A549 (cell line): ENCODE data around the gene DDIAS. TPM values are rescaled to one million over a fixed set of nuclear protein-coding genes. Genes with fewer than 3 reads are reported as not detected.
A peak's percentile ranks its signal among the peaks of the same experiment; 100 is the strongest.

Source experiments
- ATAC-seq, 2 experiments: fragments of 200-7000 bp in 1 of 2; fragments of >200 bp in 1 of 2; cut with Nextera tagmentation in 1 of 2; cut with Tn5 transposase in 1 of 2; 3 replicates each; pipeline versions ENCODE4 v1.8.0 to v1.9.1; 2018 to 2020; ENCODE audit warnings: mild to moderate bottlenecking in 1 of 2, moderate library complexity in 1 of 2
- CTCF ChIA-PET: fragments of 300-600 bp; sonication (Branson Sonifier 250); formaldehyde crosslinking; extraction: SDS; loops from one replicate; lab custom pipeline; 2021; ENCODE audit warnings: antibody characterized with exemption, inconsistent platforms; lab: Yijun Ruan, JAX
- POLR2A ChIA-PET: fragments of 350-600 bp; formaldehyde crosslinking; extraction: SDS; loops from one replicate; lab custom pipeline; 2021; ENCODE audit warnings: antibody characterized with exemption, inconsistent platforms; lab: Yijun Ruan, JAX
- DNase-seq, 2 experiments: peaks; one replicate each; pipeline versions ENCODE4 v3.0.0 to v3.0.0-alpha.2; 2011 to 2016; ENCODE audit warnings: low read depth in 1 of 2, low spot score in 1 of 2
- FAIRE-seq: peaks from 2 replicates; lab custom pipeline; 2011; peaks lifted over from hg19 to GRCh38; lab: Jason Lieb, UNC
- H3K27ac ChIP-seq, 2 experiments: fragments of >200 bp; sonication (Bioruptor Twin); formaldehyde crosslinking; 3 replicates each; pipeline ENCODE4 v1.5.1; 2016 to 2017
- H3K4me1 ChIP-seq: fragments of >200 bp; sonication (Bioruptor Twin); formaldehyde crosslinking; 3 replicates; pipeline ENCODE4 v1.6.1; 2016
- H3K4me2 ChIP-seq: fragments of >200 bp; sonication (Bioruptor Twin); formaldehyde crosslinking; 3 replicates; pipeline ENCODE4 v1.6.1; 2016
- H3K4me3 ChIP-seq: fragments of >200 bp; sonication (Bioruptor Twin); formaldehyde crosslinking; 3 replicates; pipeline ENCODE4 v1.5.1; 2016
- H3K9me3 ChIP-seq: fragments of >200 bp; sonication (Bioruptor Twin); formaldehyde crosslinking; 3 replicates; pipeline ENCODE4 v1.6.1; 2016
- BHLHE40 ChIP-seq: IDR thresholded peaks from 2 replicates; pipeline ENCODE4 v1.6.1; 2012; ENCODE audit warnings: low read depth, low read length, inconsistent platforms
- CBX8 ChIP-seq: fragments of 200-600 bp; sonication (generic); IDR thresholded peaks from 2 replicates; pipeline ENCODE4 v1.6.1; 2016
- CEBPB ChIP-seq, 2 experiments: fragments of >200 bp in 1 of 2; sonication (Bioruptor Twin) in 1 of 2; formaldehyde crosslinking in 1 of 2; IDR thresholded peaks; 2 replicates each; pipeline ENCODE4 v1.6.1; 2012 to 2016
- CHD2 ChIP-seq: fragments of 150-350 bp; IDR thresholded peaks from 2 replicates; pipeline ENCODE4 v1.6.1; 2014; ENCODE audit warnings: low read length; ENCODE audit not compliant: partially characterized antibody
- EHMT2 ChIP-seq: fragments of 200-600 bp; sonication (generic); IDR thresholded peaks from 2 replicates; pipeline ENCODE4 v1.6.1; 2016; ENCODE audit warnings: antibody characterized with exemption, low read depth, mild to moderate bottlenecking, moderate library complexity
- GATA3 ChIP-seq: IDR thresholded peaks from 2 replicates; pipeline ENCODE4 v1.6.1; 2012; ENCODE audit warnings: borderline replicate concordance
- HEYL ChIP-seq: fragments of 250-450 bp; sonication (Bioruptor Pico); IDR thresholded peaks from 2 replicates; pipeline ENCODE4 v1.8.0; 2021; ENCODE audit warnings: mild to moderate bottlenecking, moderate library complexity
- HMGXB4 ChIP-seq: fragments of 250-450 bp; sonication (Bioruptor Pico); IDR thresholded peaks from 2 replicates; pipeline ENCODE4 v1.5.0; 2021; ENCODE audit warnings: mild to moderate bottlenecking, moderate library complexity, borderline replicate concordance
- HOXA7 ChIP-seq: fragments of 250-450 bp; sonication (Bioruptor Pico); IDR thresholded peaks from 2 replicates; pipeline ENCODE4 v1.5.0; 2020; ENCODE audit warnings: mild to moderate bottlenecking, moderate library complexity
- NFE2L2 ChIP-seq: fragments of 150-350 bp; conservative IDR thresholded peaks from 2 replicates; pipeline ENCODE4 v1.6.1; 2014; ENCODE audit warnings: low read length
- NPAS2 ChIP-seq: fragments of 250-450 bp; sonication (Bioruptor Pico); IDR thresholded peaks from 2 replicates; pipeline ENCODE4 v1.8.0; 2022; ENCODE audit warnings: mild to moderate bottlenecking, moderate library complexity, borderline replicate concordance
- PHF8 ChIP-seq: fragments of 200-600 bp; sonication (generic); IDR thresholded peaks from 2 replicates; pipeline ENCODE4 v1.6.1; 2016; ENCODE audit warnings: low read depth, mild to moderate bottlenecking, antibody characterized with exemption, moderate library complexity, borderline replicate concordance
- POLR2A ChIP-seq: IDR thresholded peaks from 2 replicates; pipeline ENCODE4 v1.6.1; 2012; ENCODE audit warnings: mild to moderate bottlenecking, low read length
- RAD21 ChIP-seq, 2 experiments: fragments of >200 bp in 1 of 2; sonication (Bioruptor Twin) in 1 of 2; formaldehyde crosslinking in 1 of 2; IDR thresholded peaks in 1 of 2; conservative IDR thresholded peaks in 1 of 2; 2 replicates in 1 of 2; 3 replicates in 1 of 2; pipeline ENCODE4 v1.6.1; 2012 to 2018; ENCODE audit warnings: inconsistent platforms in 1 of 2
- RCOR1 ChIP-seq: fragments of 150-350 bp; IDR thresholded peaks from 2 replicates; pipeline ENCODE4 v1.6.1; 2014; ENCODE audit warnings: antibody characterized with exemption, low read length, low read depth
- SMC3 ChIP-seq: fragments of >200 bp; sonication (Bioruptor Twin); formaldehyde crosslinking; IDR thresholded peaks from 3 replicates; pipeline ENCODE4 v1.6.1; 2018; ENCODE audit warnings: inconsistent platforms
- TP53 ChIP-seq: fragments of 250-450 bp; sonication (Bioruptor Pico); IDR thresholded peaks from 2 replicates; pipeline ENCODE4 v1.5.0; 2021; ENCODE audit warnings: mild to moderate bottlenecking, moderate library complexity
- ZNF302 ChIP-seq: fragments of 250-450 bp; sonication (Bioruptor Pico); IDR thresholded peaks from 2 replicates; pipeline ENCODE4 v1.9.0; 2021; ENCODE audit warnings: inconsistent platforms, mild to moderate bottlenecking, moderate library complexity
- WGBS: methylation state at CpG from one replicate; pipeline ENCODE4 v1.1.6; 2017; ENCODE audit errors: missing lambda C conversion rate; 5-methylcytosine and 5-hydroxymethylcytosine counted together
- polyA plus RNA-seq, 4 experiments: library from polyadenylated mRNA; depleted of rRNA in 3 of 4; stranded (reverse); fragments of >200 nt; fragmentation: RNase III in 1 of 4; extraction: RNeasy Plus Mini Kit Qiagen cat#74134 plus additional on column Dnase treatment in 1 of 4; gene quantifications; 2 replicates in 3 of 4; 3 replicates in 1 of 4; pipeline ENCODE4 v1.2.3, GENCODE V29; 2011 to 2017
- TF ChIP-seq, protein P1 (sequence below): fragments of >200 bp; sonication (Bioruptor Twin); formaldehyde crosslinking; IDR thresholded peaks from 3 replicates; pipeline ENCODE4 v1.5.1; 2016
- TF ChIP-seq, protein P2 (sequence below): fragments of 250-450 bp; sonication (Bioruptor Pico); IDR thresholded peaks from 2 replicates; pipeline ENCODE4 v1.5.0; 2020; ENCODE audit warnings: low read depth, mild to moderate bottlenecking, moderate library complexity

The DDIAS gene
- polyA plus RNA-seq, 2 of the 4 experiments (the other 2 are of a cell fraction), result 14.7 to 23.9 TPM

DNA sequence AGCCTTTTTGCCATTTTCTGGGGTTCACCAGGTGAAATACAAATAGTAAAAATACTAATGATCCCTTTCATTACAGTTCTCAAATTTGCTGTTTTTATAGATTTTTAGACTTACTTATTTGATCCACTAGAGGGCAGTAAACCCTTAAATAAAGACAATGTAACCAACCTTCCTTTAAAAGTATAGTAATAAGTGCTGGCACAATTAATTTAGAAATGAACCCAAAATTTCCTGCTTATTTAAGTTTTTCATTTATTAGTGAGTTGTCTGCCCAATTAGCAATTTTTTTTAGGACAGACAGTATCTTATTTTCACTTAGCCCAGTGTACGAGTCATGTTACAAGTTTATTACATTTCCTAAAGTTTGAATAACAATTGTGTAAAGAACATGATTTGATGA lies 4.7 kb downstream of the DDIAS start:
- peak; percentile 67 for TF ChIP-seq SMC3
- TF ChIP-seq HMGXB4 (CRISPR knock-in tag), result no peak
- TF ChIP-seq, protein P1, sequence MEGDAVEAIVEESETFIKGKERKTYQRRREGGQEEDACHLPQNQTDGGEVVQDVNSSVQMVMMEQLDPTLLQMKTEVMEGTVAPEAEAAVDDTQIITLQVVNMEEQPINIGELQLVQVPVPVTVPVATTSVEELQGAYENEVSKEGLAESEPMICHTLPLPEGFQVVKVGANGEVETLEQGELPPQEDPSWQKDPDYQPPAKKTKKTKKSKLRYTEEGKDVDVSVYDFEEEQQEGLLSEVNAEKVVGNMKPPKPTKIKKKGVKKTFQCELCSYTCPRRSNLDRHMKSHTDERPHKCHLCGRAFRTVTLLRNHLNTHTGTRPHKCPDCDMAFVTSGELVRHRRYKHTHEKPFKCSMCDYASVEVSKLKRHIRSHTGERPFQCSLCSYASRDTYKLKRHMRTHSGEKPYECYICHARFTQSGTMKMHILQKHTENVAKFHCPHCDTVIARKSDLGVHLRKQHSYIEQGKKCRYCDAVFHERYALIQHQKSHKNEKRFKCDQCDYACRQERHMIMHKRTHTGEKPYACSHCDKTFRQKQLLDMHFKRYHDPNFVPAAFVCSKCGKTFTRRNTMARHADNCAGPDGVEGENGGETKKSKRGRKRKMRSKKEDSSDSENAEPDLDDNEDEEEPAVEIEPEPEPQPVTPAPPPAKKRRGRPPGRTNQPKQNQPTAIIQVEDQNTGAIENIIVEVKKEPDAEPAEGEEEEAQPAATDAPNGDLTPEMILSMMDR, result peak; percentile 79
- TF ChIP-seq RAD21 (conservative IDR thresholded peaks at IDR 0.05 in 1 of 2, IDR thresholded peaks at IDR 0.05 in 1 of 2), result peak; percentile 71 to 84
- TF ChIP-seq, all 56 proteins: peak for 3
- Histone ChIP-seq H3K9me3 (no peaks in the 10 kb centered on the region), H3K4me1 (peaks cover 5% of the 10 kb centered on the region; the same call in 1 of the 3 replicates), H3K27ac (no peak overlapping the region), H3K4me2 (no peak overlapping the region), H3K4me3 (no peak overlapping the region)
- ChIA-PET POLR2A (no interaction called here), CTCF (interaction anchor here (1.0 kb wide), 1 partner anchor 253 kb away, joined by 3 read pairs; no protein-coding TSS in a partner anchor)
- WGBS, result 90% methylated on average over 1 of the region's 1 CpG
- FAIRE-seq (no peak), ATAC-seq (no peak), DNase-seq (peak in 1 of 2 experiments; percentile 12)

GRCh38 chr11:82906931-82907330 lies 5.4 kb downstream of the DDIAS start:
- ChIA-PET CTCF (interaction anchor here (0.7 to 1.0 kb wide), 2 partner anchors 253 to 283 kb away, joined by 3 to 4 read pairs; no protein-coding TSS in a partner anchor), POLR2A (no interaction called here)
- Histone ChIP-seq H3K9me3 (no peaks in the 10 kb centered on the region), H3K27ac (no peak overlapping the region), H3K4me1 (peaks cover 5% of the 10 kb centered on the region; the same call in 1 of the 3 replicates), H3K4me3 (no peak overlapping the region), H3K4me2 (no peak overlapping the region)
- DNase-seq (no peak), FAIRE-seq (no peak), ATAC-seq (no peak)
- 78% methylated on average over 2 of the region's 2 CpGs for WGBS
- TF ChIP-seq RCOR1 (no peak), GATA3 (no peak)

- peaks cover 3% of the 10 kb centered on the region; the same call in 1 of the 3 replicates for H3K4me1 ChIP-seq
- no peak overlapping the region for H3K4me2 ChIP-seq
- H3K9me3 ChIP-seq, result no peaks in the 10 kb centered on the region
- ATAC-seq, result no peak
- TF ChIP-seq CEBPB (IDR thresholded peaks at IDR 0.05), result no peak
- TF ChIP-seq NFE2L2, result no peak
- no peak for TF ChIP-seq RAD21 (conservative IDR thresholded peaks at IDR 0.05 in 1 of 2, IDR thresholded peaks at IDR 0.05 in 1 of 2)
- no peak for TF ChIP-seq HEYL (CRISPR knock-in tag)
- no peak for TF ChIP-seq PHF8
- no peak for TF ChIP-seq NPAS2 (CRISPR knock-in tag)
- TF ChIP-seq BHLHE40, result no peak
- TF ChIP-seq CHD2, result no peak
- TF ChIP-seq, protein P2, sequence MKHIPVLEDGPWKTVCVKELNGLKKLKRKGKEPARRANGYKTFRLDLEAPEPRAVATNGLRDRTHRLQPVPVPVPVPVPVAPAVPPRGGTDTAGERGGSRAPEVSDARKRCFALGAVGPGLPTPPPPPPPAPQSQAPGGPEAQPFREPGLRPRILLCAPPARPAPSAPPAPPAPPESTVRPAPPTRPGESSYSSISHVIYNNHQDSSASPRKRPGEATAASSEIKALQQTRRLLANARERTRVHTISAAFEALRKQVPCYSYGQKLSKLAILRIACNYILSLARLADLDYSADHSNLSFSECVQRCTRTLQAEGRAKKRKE (CRISPR knock-in tag), result no peak
- no peak for TF ChIP-seq HOXA7
- no peak for TF ChIP-seq TP53 (CRISPR knock-in tag)
- no peak for TF ChIP-seq CBX8
- no peak for TF ChIP-seq ZNF302 (CRISPR knock-in tag)
- TF ChIP-seq HMGXB4 (CRISPR knock-in tag), result no peak
- no peak for TF ChIP-seq SMC3
- no peak for TF ChIP-seq POLR2A
- no peak for TF ChIP-seq EHMT2
- TF ChIP-seq RCOR1, result no peak
- CTCF ChIA-PET, result interaction anchor here (0.7 to 1.4 kb wide), 3 partner anchors 252 to 342 kb away, joined by 3 to 9 read pairs (median 4); no protein-coding TSS in a partner anchor
- no peak overlapping the region for H3K27ac ChIP-seq
- DNase-seq, result no peak
- WGBS, result 91% methylated on average over 5 of the region's 5 CpGs
- POLR2A ChIA-PET, result no interaction called here
- no peak for FAIRE-seq
- H3K4me3 ChIP-seq, result no peak overlapping the region
Observed at GRCh38 chr11:82907371-82907770, 5.8 kb downstream of the DDIAS start.
